ENCODE measurements around the gene HPCAL1. TPM values are rescaled to one million over a fixed set of nuclear protein-coding genes. Genes with fewer than 3 reads are reported as not detected.

HPCAL1 gene
- total and polyA plus RNA-seq, 2 donors (not counting 3 experiments of a cell fraction or from before 2014, with no cell fraction given): 56.5 to 77.4 TPM

DNA sequence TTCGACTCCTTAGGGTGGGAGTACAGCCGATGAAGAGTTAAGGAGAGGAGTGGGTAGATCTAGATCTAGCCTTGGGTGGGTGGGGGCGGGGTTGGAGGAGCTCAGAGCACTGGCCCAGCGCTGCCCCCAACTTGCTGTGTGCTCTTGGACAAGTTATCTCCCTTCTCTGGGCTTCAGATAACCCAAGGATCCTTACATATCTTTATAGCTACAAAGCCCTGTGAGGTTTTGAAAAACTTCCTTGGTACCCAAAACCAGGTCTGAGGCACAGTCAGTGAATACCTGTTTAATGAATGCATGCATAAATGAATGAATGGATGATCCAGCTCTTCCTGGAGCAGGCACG, 146.8 kb downstream of the HPCAL1 start:
- ChIA-PET POLR2A (interaction anchor here (0.7 kb wide), 1 partner anchor 211 kb away, joined by 4 read pairs; no protein-coding TSS in a partner anchor), CTCF (interaction anchor here (1.6 to 7.4 kb wide), 2 partner anchors 207 to 210 kb away, joined by 3 to 52 read pairs; no protein-coding TSS in a partner anchor)
- Histone ChIP-seq H3K4me1 (ENCODE audit: control insufficient read depth, extremely low read depth, insufficient read depth, low read length) (peaks cover 28% of the 10 kb centered on the region), H3K27me3 (ENCODE audit: control insufficient read depth in 2 of 2, insufficient read depth in 2 of 2, low read length in 2 of 2) (no peaks in the 10 kb centered on the region), H3K79me2 (ENCODE audit: control insufficient read depth, insufficient read depth, low read length) (peaks cover 36% of the 10 kb centered on the region), H3K9me3 (replicated peaks; ENCODE audit: control insufficient read depth, insufficient read depth, low read length) (no peaks in the 10 kb centered on the region), H3K36me3 (ENCODE audit: control insufficient read depth in 2 of 2, extremely low read depth in 1 of 2, insufficient read depth in 2 of 2, low read length in 2 of 2) (peaks cover 0 to under 1% of the 10 kb centered on the region in 2 experiments), H3K9ac (replicated peaks; ENCODE audit: extremely low read depth, insufficient read depth, low read length) (peak overlapping the region; percentile 82), H3K4me3 (replicated peaks in 1 of 3; ENCODE audit: insufficient read depth in 1 of 3, low read depth in 1 of 3, low read length in 3 of 3) (peak overlapping the region in 1 of 3 experiments; percentile 46), H3K4me2 (ENCODE audit: insufficient read depth, low read length) (peak overlapping the region; percentile 67), H3K27ac (ENCODE audit: insufficient read depth, low read depth, low read length) (no peak overlapping the region), H2AFZ (ENCODE audit: low read depth, low read length) (no peak overlapping the region), H4K20me1 (replicated peaks; ENCODE audit: control insufficient read depth, extremely low read depth, insufficient read depth, low read length) (peaks cover 2% of the 10 kb centered on the region), H3K9me1 (replicated peaks; ENCODE audit: control insufficient read depth, extremely low read depth, insufficient read depth, low read length) (no peaks in the 10 kb centered on the region)
- no TSS peak for BruUV-seq (replicated peaks)
- TF ChIP-seq POLR2A (IDR thresholded peaks at IDR 0.05; ENCODE audit: low read depth, low read length) (no peak), MYC (IDR thresholded peaks at IDR 0.05; ENCODE audit: low read depth, low read length) (no peak), FOS (IDR thresholded peaks at IDR 0.05; ENCODE audit: borderline replicate concordance, insufficient read depth, low read length) (no peak), POLR2AphosphoS5 (IDR thresholded peaks at IDR 0.05; ENCODE audit: insufficient read depth, low read depth, low read length) (no peak), JUN (IDR thresholded peaks at IDR 0.05; ENCODE audit: borderline replicate concordance, insufficient read depth, insufficient read length, low read depth) (no peak), GATA2 (IDR thresholded peaks at IDR 0.05; ENCODE audit: insufficient read depth, insufficient read length, low read depth, low read length) (no peak), EZH2 (IDR thresholded peaks at IDR 0.05; ENCODE audit: borderline replicate concordance, low read depth, low read length, severe bottlenecking) (no peak)
- TF ChIP-seq, protein P1, sequence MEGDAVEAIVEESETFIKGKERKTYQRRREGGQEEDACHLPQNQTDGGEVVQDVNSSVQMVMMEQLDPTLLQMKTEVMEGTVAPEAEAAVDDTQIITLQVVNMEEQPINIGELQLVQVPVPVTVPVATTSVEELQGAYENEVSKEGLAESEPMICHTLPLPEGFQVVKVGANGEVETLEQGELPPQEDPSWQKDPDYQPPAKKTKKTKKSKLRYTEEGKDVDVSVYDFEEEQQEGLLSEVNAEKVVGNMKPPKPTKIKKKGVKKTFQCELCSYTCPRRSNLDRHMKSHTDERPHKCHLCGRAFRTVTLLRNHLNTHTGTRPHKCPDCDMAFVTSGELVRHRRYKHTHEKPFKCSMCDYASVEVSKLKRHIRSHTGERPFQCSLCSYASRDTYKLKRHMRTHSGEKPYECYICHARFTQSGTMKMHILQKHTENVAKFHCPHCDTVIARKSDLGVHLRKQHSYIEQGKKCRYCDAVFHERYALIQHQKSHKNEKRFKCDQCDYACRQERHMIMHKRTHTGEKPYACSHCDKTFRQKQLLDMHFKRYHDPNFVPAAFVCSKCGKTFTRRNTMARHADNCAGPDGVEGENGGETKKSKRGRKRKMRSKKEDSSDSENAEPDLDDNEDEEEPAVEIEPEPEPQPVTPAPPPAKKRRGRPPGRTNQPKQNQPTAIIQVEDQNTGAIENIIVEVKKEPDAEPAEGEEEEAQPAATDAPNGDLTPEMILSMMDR (IDR thresholded peaks at IDR 0.05; ENCODE audit: extremely low read depth in 1 of 2, insufficient read depth in 1 of 2, low read depth in 1 of 2, low read length in 2 of 2): no peak
- TF ChIP-seq, protein P2, sequence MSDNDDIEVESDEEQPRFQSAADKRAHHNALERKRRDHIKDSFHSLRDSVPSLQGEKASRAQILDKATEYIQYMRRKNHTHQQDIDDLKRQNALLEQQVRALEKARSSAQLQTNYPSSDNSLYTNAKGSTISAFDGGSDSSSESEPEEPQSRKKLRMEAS (IDR thresholded peaks at IDR 0.05; ENCODE audit: insufficient read depth, insufficient read length): no peak
- FAIRE-seq (peak; percentile 53), DNase-seq (ENCODE audit: low read depth, low spot score) (no peak)
- dilution Hi-C loops (cut with MboI; ENCODE audit: extremely low pct_ligation_motif_present, low sequenced_read_pairs) (no loop called here), intact Hi-C loops (cut with micrococcal nuclease) (loop anchor here (2.0 kb wide), 1 partner anchor 101 kb away; no protein-coding TSS in a partner anchor)

Data from endothelial cell of umbilical vein (primary cell).